ENCODE measurements around the gene JAG1.

Gene JAG1

DNA sequence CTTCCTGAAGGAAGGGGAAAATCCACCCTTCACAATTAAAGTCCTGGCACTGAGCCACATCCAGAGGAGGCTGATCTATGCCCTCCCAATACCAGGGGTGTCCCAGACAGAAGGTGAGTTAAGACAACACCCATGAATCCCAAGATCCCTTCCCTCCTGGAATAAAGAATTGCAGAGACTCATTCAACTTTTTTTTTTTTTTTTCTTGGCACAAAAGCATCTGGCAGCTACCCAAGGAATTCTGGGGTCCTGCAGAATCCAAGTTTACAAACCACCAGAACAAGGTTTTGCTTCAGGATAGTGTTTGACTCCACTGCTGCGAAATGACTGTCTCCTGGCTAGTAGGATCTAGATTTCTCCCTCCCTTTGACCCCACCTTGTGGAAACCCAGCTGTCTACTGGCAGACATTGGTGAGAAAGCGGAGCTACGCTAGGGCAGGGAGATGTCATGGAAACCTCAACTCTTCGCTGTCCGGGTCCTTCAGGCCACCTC is 37.4 kb downstream of the JAG1 start:
- no peak overlapping the region for H3K4me3 ChIP-seq (ENCODE audit: low read depth, low read length)
- no peaks in the 10 kb centered on the region for H3K9me3 ChIP-seq (ENCODE audit: control insufficient read depth, insufficient read depth, low read length)
- peak overlapping the region; percentile 91 for H3K27ac ChIP-seq (ENCODE audit: low read depth, low read length)
- no peak overlapping the region for H3K9ac ChIP-seq (ENCODE audit: low read depth, low read length)
- no peaks in the 10 kb centered on the region for H3K27me3 ChIP-seq (ENCODE audit: control insufficient read depth, insufficient read depth, low read length)
- peaks cover 26% of the 10 kb centered on the region for H3K36me3 ChIP-seq (ENCODE audit: control insufficient read depth, insufficient read depth, low read length)
- H3K4me1 ChIP-seq (ENCODE audit: control insufficient read depth, insufficient read depth, low read length), result peaks cover 72% of the 10 kb centered on the region

DNA sequence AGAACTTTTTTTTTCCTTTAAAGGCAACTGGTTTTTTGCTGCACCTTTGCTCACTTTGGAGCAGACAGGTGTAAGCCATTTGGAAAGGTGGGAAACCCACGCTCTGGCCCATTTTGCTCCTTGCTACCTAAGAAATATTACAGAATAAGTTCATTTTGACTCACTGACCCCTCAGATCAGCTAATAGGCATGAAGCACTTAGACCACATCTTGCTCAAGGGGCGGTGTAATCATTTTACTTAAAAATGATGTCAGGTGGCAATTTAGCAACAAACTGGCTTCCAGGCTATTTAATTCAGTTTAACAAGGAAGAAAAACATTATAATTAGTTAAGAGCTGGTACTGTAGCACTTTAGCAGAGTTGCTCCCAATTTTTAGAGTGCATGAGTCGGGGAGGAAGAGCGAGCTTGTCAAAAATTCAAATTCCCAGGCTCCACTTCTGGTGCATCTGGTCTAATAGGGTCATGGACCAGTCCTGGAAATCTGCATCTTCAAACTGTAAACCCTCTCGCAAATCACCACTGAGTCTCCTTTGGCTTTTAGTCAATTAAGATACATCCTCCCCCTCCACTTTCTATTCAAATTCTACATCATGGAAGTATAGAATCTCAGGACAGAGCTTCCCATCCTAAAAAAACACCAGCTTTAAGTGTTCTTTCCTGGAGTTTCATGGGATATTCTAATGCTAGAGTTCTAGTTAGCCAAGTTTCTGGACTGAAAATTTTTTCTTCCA is 38.2 kb downstream of the JAG1 start:
- Histone ChIP-seq H3K9me3 (ENCODE audit: control insufficient read depth, insufficient read depth, low read length) (no peaks in the 10 kb centered on the region), H3K36me3 (ENCODE audit: control insufficient read depth, insufficient read depth, low read length) (peaks cover 19% of the 10 kb centered on the region), H3K27ac (ENCODE audit: low read depth, low read length) (no peak overlapping the region), H3K4me1 (ENCODE audit: control insufficient read depth, insufficient read depth, low read length) (peaks cover 80% of the 10 kb centered on the region), H3K4me3 (ENCODE audit: low read depth, low read length) (no peak overlapping the region), H3K27me3 (ENCODE audit: control insufficient read depth, insufficient read depth, low read length) (no peaks in the 10 kb centered on the region), H3K9ac (ENCODE audit: low read depth, low read length) (no peak overlapping the region)

DNA sequence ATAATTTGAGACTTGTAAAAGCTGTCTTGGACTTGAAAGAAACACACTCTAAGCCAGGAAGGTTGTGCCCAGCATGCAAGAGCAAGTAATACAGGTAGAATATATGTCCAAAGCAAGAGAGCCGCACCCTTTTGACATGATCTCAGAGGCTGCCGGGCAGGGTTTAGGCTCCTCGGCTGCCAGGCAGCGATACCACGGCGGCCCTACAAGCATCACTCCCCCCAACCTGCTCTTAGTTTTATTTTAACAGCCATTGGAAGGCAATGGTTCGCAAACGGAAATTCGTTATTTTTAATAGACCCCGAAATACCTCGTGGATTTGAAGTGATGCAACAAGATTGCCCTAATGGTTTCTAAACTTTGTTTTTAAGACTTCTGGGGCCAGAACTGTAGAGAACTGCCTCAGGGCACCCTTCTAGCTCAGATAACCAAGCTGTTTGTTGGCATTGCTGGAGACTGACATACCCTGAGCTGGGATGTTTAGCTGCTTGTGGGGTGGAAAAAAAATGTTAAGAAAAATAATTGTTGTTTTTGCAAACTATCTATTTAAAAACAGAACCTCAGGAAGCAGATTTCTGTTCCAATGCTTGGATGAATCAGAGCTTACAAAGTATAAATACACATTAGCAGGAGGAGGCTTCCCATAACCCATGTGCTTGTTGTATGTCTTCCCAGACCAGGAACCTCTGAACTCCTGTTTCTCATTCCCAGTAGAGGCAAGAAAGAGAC is 39.0 kb downstream of the JAG1 start:
- Histone ChIP-seq H3K27me3 (ENCODE audit: control insufficient read depth, insufficient read depth, low read length) (no peaks in the 10 kb centered on the region), H3K9ac (ENCODE audit: low read depth, low read length) (no peak overlapping the region), H3K9me3 (ENCODE audit: control insufficient read depth, insufficient read depth, low read length) (no peaks in the 10 kb centered on the region), H3K4me3 (ENCODE audit: low read depth, low read length) (no peak overlapping the region), H3K36me3 (ENCODE audit: control insufficient read depth, insufficient read depth, low read length) (peaks cover 11% of the 10 kb centered on the region), H3K27ac (ENCODE audit: low read depth, low read length) (no peak overlapping the region), H3K4me1 (ENCODE audit: control insufficient read depth, insufficient read depth, low read length) (peaks cover 88% of the 10 kb centered on the region)

DNA sequence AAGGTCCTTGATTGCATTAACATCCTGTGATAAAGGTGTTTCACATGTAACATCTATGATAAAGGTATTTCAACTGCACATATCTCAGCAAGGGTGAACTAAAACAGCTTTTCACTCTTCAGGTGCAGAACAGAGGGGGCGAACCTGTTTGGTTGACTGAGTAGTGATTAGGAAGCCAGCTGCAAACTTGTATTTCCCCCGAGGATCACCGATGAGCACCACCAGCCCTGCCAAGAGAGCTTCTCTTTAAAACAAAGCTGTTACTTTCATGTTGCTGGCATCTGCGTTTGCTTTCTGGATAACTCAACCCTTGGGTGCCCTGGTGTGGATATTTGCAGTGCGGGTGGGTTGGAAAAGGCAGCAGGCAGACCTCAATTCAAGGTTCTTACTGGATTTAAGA is 39.6 kb downstream of the JAG1 start:
- Histone ChIP-seq H3K4me3 (ENCODE audit: low read depth, low read length) (no peak overlapping the region), H3K4me1 (ENCODE audit: control insufficient read depth, insufficient read depth, low read length) (peaks cover 85% of the 10 kb centered on the region), H3K9ac (ENCODE audit: low read depth, low read length) (no peak overlapping the region), H3K9me3 (ENCODE audit: control insufficient read depth, insufficient read depth, low read length) (no peaks in the 10 kb centered on the region), H3K27me3 (ENCODE audit: control insufficient read depth, insufficient read depth, low read length) (no peaks in the 10 kb centered on the region), H3K36me3 (ENCODE audit: control insufficient read depth, insufficient read depth, low read length) (peaks cover 5% of the 10 kb centered on the region), H3K27ac (ENCODE audit: low read depth, low read length) (no peak overlapping the region)

DNA sequence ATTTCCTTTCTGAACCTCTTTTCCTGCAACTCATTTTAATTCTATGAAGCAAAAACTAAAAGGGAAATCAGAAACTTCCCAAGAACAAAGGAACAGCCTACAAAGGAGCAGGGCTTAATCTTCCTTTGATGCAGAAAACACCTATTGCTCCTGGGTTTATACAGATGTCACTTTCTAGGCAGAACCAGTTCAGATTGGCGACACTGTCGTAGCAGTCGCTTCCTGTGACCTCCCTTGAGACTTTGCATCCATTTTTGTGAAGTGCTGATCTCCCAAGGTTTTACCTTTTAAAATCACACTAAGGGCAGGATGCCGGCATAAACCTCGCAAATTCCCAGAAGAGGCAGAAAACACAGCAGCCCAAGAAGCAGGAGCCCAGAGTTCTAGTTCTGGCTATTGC is 40.1 kb downstream of the JAG1 start:
- Histone ChIP-seq H3K4me1 (ENCODE audit: control insufficient read depth, insufficient read depth, low read length) (peaks cover 80% of the 10 kb centered on the region), H3K4me3 (ENCODE audit: low read depth, low read length) (no peak overlapping the region), H3K9ac (ENCODE audit: low read depth, low read length) (no peak overlapping the region), H3K27ac (ENCODE audit: low read depth, low read length) (no peak overlapping the region), H3K36me3 (ENCODE audit: control insufficient read depth, insufficient read depth, low read length) (no peaks in the 10 kb centered on the region), H3K9me3 (ENCODE audit: control insufficient read depth, insufficient read depth, low read length) (no peaks in the 10 kb centered on the region), H3K27me3 (ENCODE audit: control insufficient read depth, insufficient read depth, low read length) (no peaks in the 10 kb centered on the region)

DNA sequence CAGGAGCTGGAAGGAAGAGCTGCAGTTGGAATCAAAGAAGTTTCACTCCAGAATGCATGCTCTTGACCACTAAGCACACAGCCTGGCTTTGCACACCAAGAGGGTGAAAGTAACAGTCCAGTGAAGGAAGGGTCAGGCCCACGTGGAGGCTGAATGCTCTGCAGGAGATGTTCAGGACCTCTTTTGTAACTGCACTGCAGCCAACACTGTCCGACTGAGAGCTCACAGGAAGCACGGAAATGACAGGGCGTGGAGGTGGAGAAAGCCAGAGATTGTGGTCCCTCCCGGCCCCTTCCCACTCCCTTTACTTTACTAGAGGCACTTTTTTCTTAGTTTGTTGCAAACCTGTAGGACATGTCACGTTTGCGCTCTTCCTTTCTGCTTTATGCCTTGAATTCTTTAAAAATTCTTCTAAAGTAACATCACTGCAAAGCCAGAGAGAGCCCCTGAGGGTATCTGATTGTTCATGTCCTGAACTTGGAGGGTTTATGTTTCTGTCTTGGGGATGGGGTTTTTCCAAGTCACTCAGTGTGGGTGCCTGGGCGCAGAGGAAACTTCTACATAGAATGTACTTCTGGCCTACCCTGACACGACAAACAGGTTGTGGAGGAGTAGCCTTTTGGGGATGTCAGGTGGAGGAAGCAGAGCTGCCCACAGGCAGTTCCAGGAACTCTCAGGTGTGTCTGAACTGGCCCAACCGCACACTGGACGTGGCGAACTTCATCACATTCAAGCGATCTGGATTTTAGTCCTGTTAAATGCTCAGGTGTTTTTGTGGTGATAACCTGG is 40.9 kb downstream of the JAG1 start:
- no peak overlapping the region for H3K9ac ChIP-seq (ENCODE audit: low read depth, low read length)
- no peak overlapping the region for H3K27ac ChIP-seq (ENCODE audit: low read depth, low read length)
- H3K27me3 ChIP-seq (ENCODE audit: control insufficient read depth, insufficient read depth, low read length), result no peaks in the 10 kb centered on the region
- H3K4me3 ChIP-seq (ENCODE audit: low read depth, low read length), result no peak overlapping the region
- H3K36me3 ChIP-seq (ENCODE audit: control insufficient read depth, insufficient read depth, low read length), result no peaks in the 10 kb centered on the region
- peaks cover 72% of the 10 kb centered on the region for H3K4me1 ChIP-seq (ENCODE audit: control insufficient read depth, insufficient read depth, low read length)
- H3K9me3 ChIP-seq (ENCODE audit: control insufficient read depth, insufficient read depth, low read length), result no peaks in the 10 kb centered on the region

DNA sequence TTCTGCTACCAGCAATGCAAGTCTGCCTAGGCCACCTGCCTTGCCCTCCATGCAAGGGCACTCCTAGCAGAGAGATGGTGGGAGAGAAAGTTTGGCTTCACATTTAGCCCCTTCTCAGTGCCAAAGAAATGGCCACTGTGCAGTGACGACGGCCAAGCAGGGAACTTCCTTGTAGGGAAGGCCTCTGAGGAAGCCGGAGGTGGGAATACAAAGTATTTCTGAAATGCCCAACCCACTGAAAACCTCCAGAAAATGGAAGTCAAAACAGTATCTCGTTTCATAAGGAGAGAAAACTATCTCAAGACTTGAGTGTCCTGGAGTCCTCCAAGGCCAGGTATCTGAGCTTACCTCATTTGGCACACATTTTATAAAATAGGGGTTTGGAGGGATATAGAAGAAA is 42.7 kb downstream of the JAG1 start:
- Histone ChIP-seq H3K4me1 (ENCODE audit: control insufficient read depth, insufficient read depth, low read length) (peaks cover 68% of the 10 kb centered on the region), H3K9me3 (ENCODE audit: control insufficient read depth, insufficient read depth, low read length) (no peaks in the 10 kb centered on the region), H3K36me3 (ENCODE audit: control insufficient read depth, insufficient read depth, low read length) (no peaks in the 10 kb centered on the region), H3K4me3 (ENCODE audit: low read depth, low read length) (no peak overlapping the region), H3K9ac (ENCODE audit: low read depth, low read length) (no peak overlapping the region), H3K27ac (ENCODE audit: low read depth, low read length) (no peak overlapping the region), H3K27me3 (ENCODE audit: control insufficient read depth, insufficient read depth, low read length) (no peaks in the 10 kb centered on the region)

DNA sequence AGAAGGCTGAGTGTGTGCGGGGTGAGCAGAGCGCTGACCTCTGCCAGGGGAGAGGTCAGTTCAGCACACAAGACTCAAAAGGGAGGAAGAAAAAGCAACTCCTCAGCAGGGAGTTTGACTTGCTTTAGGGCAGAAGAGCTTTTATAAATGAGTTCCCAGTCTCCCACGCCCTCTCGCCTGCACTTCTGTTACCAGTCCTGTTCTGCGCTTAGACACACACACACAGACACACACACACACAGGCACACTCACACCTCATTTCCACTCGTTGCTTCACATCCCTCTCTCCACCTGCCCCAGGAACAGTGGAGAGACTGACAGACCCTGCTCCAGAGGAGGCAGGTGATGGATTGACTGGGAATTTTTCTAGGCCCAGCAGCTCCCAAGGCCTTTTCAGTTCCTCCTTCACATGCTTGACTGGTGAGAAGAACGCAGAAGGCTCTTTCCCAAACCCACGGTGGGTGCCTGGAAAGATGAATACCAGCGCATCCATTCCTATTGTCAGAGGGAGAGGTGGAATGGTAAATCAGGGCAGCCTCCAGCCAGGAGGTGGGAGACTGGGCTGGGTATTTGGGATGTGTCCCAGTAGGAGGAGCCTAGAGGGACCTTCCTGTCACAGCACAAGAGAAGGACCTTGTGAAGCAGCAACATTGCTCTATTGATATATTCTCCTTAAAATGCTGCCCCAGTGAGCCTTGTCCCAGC is 43.7 kb downstream of the JAG1 start:
- Histone ChIP-seq H3K9ac (ENCODE audit: low read depth, low read length) (no peak overlapping the region), H3K4me3 (ENCODE audit: low read depth, low read length) (no peak overlapping the region), H3K9me3 (ENCODE audit: control insufficient read depth, insufficient read depth, low read length) (no peaks in the 10 kb centered on the region), H3K27me3 (ENCODE audit: control insufficient read depth, insufficient read depth, low read length) (no peaks in the 10 kb centered on the region), H3K36me3 (ENCODE audit: control insufficient read depth, insufficient read depth, low read length) (no peaks in the 10 kb centered on the region), H3K27ac (ENCODE audit: low read depth, low read length) (peak overlapping the region; percentile 16), H3K4me1 (ENCODE audit: control insufficient read depth, insufficient read depth, low read length) (peaks cover 59% of the 10 kb centered on the region)

DNA sequence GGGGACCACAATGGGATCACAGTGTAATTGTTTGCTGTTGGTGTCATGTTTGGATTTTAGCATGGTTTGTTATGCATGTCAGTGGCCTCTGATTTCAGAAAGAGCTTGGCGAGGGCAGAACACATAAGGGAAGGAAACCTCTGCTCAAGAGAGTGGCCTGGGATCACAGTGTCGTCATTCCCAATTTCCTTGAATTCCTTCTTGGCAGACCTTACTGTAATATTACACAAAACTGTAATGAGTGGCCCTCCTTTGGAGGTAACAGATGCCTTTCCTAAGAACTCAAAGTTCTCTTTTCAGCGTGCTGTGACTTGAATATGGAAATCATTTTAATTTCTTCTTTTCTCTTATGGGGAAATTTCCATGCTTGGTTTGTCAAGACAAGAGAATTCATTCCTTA is 46.9 kb downstream of the JAG1 start:
- no peaks in the 10 kb centered on the region for H3K9me3 ChIP-seq (ENCODE audit: control insufficient read depth, insufficient read depth, low read length)
- H3K27me3 ChIP-seq (ENCODE audit: control insufficient read depth, insufficient read depth, low read length), result no peaks in the 10 kb centered on the region
- no peak overlapping the region for H3K27ac ChIP-seq (ENCODE audit: low read depth, low read length)
- H3K4me3 ChIP-seq (ENCODE audit: low read depth, low read length), result no peak overlapping the region
- no peak overlapping the region for H3K9ac ChIP-seq (ENCODE audit: low read depth, low read length)
- H3K36me3 ChIP-seq (ENCODE audit: control insufficient read depth, insufficient read depth, low read length), result no peaks in the 10 kb centered on the region
- H3K4me1 ChIP-seq (ENCODE audit: control insufficient read depth, insufficient read depth, low read length), result peaks cover 35% of the 10 kb centered on the region

DNA sequence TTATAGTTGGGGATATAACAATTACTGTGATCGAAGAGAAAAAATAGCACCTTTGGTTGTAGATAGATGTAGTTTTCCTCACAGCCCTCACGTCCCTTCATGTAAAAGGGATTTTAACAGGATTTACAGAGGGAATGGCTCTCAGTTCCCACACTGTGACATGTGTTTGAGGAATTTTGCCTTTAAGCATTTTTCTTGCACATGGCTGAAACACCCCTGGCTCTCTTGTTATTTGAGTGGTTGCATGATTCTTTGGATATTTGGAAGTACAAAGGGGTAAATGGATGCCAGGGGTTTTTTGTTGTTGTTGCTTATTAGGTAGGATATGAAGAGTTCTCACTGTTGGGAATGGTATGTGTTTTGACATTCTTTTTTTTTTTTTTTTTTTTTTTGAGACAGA is 48.2 kb downstream of the JAG1 start:
- Histone ChIP-seq H3K27ac (ENCODE audit: low read depth, low read length) (no peak overlapping the region), H3K27me3 (ENCODE audit: control insufficient read depth, insufficient read depth, low read length) (no peaks in the 10 kb centered on the region), H3K4me3 (ENCODE audit: low read depth, low read length) (no peak overlapping the region), H3K36me3 (ENCODE audit: control insufficient read depth, insufficient read depth, low read length) (no peaks in the 10 kb centered on the region), H3K9me3 (ENCODE audit: control insufficient read depth, insufficient read depth, low read length) (no peaks in the 10 kb centered on the region), H3K4me1 (ENCODE audit: control insufficient read depth, insufficient read depth, low read length) (peaks cover 22% of the 10 kb centered on the region), H3K9ac (ENCODE audit: low read depth, low read length) (no peak overlapping the region)

All from HUES48 (cell line).